GM12874 (cell line): ENCODE results near the gene TBL1X.

Source experiments
- TF ChIP-seq, protein P1 (sequence below): IDR thresholded peaks from 2 replicates; pipeline ENCODE4 v1.5.1; 2011; ENCODE audit warnings: low read depth, mild to moderate bottlenecking, control low read depth, low read length, moderate library complexity; ENCODE audit not compliant: insufficient read depth

The TBL1X gene

DNA sequence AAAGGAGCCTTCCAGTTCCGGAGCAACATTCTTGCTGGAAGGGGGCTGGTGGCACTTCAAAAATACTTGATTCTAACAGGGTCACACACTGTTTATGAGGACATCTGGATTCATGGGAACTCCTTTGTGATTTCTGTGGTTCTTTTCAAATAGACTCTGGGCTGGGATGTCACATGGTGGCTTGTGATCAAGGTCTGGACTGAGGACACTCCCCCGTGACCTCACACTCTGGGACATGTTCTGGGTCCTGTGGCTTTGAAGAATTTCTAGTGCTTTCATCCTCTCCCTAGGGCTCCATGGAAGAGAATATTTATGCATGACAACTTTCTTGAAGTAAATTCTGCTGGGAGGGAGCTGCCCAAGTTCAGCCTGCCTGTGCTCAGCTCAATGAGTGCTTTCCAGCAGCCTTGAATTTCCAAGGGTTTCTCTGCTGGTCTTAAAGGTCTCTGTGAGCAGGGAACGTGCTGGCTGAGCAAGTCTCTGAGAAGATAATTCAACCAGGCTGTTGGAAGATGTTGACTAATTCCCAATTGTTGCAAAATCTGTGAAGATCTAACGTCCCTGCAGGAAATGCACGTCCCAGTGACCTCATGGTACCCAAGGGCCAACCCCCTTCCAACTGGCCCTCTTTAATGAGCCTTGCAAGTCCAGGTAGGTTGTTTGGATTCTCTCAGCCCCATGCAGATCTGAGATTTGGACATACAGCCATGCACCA, 264.5 kb downstream of the TBL1X start:
- TF ChIP-seq, protein P1, sequence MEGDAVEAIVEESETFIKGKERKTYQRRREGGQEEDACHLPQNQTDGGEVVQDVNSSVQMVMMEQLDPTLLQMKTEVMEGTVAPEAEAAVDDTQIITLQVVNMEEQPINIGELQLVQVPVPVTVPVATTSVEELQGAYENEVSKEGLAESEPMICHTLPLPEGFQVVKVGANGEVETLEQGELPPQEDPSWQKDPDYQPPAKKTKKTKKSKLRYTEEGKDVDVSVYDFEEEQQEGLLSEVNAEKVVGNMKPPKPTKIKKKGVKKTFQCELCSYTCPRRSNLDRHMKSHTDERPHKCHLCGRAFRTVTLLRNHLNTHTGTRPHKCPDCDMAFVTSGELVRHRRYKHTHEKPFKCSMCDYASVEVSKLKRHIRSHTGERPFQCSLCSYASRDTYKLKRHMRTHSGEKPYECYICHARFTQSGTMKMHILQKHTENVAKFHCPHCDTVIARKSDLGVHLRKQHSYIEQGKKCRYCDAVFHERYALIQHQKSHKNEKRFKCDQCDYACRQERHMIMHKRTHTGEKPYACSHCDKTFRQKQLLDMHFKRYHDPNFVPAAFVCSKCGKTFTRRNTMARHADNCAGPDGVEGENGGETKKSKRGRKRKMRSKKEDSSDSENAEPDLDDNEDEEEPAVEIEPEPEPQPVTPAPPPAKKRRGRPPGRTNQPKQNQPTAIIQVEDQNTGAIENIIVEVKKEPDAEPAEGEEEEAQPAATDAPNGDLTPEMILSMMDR: no peak

DNA sequence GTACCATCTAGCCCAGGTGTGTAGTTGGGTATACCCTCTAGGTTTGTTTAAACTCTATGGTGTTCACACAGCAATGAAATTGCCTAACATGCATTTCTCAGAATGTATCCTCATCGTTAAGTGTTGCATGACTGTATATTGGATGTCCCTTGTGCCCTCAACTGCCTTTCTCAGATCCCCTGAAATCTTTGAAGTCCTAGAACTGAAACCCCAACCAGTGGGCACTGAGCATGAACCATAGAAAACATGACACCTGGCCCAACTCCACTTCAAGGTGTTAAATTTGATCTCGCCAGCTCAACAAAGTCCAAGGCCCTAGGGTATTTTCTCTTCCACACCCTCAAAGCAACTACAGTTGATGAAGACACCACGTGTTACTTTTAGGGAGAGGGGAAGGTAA, 265.2 kb downstream of the TBL1X start:
- TF ChIP-seq, protein P1: no peak

DNA sequence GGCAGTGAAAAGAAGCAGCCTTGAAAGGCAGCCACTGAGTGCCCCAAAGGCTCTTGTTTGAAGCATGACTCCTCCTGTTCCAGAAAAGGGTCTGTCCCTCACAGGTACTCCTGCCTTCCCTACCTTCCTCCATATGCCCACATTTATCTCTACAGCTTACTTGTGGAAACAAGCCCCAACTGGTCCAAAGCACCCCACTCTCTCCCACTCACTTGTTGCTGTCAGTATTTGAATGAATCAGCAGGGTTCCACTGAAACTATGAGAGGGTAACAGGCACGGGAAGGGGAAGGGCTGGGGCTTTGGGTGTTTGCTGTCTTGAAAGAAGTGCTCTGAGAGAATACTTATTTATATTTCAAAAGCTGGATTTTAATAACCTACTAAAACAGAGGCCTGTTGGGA, 265.9 kb downstream of the TBL1X start:
- TF ChIP-seq, protein P1: no peak

DNA sequence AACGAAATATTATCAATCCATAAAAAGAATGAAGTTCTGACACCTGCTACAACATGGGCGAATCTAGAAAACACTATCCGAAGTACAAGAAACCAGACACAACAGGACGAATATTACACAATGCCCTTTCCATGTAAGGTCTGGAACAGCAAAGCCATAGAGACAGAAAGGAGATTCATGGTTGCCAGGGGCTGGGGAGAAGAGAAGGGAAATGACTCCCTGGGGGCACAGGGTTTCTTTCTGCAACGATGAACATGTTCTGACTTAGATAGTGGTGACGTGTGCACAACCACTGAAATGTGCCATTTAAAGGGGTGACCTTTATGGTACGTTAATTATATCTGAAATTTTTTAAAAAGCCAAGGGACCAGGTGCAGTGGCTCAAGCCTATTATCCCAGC, 272.5 kb downstream of the TBL1X start:
- TF ChIP-seq, protein P1: no peak

DNA sequence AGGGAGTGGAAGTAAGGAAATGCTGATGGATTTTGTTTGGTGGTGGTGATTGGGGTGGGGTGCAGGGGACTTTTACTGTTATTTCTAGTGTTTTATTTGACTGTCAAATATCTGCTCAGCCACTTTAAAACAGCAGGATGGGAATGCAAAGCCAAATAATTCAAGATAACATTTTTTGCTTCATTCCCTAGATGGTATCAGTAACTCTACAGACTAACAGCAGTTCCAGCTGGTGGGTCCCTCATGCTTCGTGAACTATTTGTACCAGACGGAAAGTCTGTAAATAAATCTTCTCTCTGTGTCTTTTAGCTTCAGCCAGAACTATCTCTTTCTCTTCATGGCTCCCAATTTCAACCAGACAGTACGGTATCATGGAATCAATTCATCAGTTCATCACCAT, 273.3 kb downstream of the TBL1X start:
- TF ChIP-seq, protein P1: no peak

DNA sequence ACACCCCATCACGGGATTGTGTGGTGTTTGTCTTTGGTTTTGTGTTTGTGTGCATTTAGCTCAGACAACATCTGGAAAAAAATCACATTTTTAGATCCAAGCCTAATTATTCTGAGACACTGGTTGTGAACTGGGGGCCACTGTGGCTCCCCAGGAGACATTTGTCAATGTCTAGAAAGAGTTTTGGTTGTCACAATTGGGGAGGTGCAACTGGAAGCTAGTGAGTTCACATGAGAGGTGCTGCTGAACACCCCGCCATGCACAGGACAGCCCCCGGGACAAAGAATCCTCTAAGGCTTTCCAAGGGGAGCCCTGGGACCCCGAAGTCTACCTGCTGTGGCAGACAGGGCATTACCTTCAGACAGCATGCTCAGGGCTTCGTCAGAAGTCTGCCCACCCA, 274.3 kb downstream of the TBL1X start:
- TF ChIP-seq, protein P1: no peak

DNA sequence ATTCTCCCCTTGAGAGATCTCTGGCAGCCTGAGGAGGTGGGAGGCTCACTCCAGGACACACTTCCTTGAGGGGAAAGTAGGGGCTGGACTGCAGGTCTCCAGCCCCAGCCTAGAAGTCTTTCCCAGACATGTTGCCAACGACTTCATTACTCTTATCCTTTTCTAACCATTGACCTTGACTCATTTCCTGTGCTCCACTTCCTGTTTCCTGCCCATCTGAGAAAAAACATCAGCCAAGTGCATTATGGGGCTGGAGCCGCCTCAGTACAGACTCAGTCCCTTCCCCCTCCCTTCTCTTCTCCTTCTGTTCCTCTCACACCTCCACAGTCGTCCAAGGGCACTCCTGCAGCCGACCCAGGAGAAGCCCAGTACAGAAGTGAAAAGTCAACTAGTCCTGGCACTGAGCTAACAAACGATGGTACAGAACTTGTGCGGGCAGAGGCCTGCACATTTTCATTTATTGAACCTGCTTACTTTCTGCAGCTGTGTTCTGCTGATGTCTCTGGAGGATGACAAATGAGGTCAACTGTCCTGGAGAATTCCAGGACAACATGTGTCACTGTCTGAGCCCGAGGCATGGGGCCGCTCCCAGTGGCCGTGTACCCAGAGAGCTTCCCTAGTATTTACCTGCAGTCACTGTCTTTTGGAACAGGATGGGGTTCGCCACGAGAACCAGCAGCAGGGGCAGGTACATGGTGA, 280.7 kb downstream of the TBL1X start:
- TF ChIP-seq, protein P1: no peak
